GM18870 (cell line): Measurements from ENCODE around the gene RPS6KB2.
"Not testable (repeated sequence)": the region's sequence is repeated elsewhere in the genome, so short reads cannot be mapped to it uniquely, and the experiment has no call there.

ENCODE experiments used
- ATAC-seq: cut with Tn5 transposase; IDR thresholded peaks from one replicate; pipeline ENCODE4 v1.9.1; 2021; ENCODE audit warnings: moderate library complexity; ENCODE audit not compliant: unreplicated experiment

The RPS6KB2 gene

DNA sequence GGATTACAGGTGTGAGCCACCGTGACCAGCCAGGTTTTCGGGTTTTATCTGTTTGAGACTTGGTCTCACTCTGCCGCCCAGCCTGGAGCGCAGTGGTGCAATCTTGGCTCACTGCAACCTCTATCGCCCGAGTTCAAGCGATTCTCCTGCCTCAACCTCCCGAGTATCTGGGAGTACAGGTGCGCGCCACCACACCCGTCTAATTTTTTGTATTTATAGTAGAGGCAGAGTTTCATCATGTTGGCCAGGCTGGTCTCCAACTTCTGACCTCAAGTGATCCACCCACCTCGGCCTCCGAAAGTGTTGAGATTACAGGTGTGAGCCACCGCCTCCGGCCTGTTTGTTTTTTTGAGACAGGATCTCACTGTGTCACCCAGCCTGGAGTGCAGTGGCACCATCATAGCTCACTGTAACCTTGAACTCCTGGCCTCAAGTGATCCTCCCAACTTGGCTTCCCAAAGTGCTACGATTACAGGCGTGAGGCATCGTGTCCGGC is 882 bp upstream of the RPS6KB2 start:
- ATAC-seq = not testable (repeated sequence)

DNA sequence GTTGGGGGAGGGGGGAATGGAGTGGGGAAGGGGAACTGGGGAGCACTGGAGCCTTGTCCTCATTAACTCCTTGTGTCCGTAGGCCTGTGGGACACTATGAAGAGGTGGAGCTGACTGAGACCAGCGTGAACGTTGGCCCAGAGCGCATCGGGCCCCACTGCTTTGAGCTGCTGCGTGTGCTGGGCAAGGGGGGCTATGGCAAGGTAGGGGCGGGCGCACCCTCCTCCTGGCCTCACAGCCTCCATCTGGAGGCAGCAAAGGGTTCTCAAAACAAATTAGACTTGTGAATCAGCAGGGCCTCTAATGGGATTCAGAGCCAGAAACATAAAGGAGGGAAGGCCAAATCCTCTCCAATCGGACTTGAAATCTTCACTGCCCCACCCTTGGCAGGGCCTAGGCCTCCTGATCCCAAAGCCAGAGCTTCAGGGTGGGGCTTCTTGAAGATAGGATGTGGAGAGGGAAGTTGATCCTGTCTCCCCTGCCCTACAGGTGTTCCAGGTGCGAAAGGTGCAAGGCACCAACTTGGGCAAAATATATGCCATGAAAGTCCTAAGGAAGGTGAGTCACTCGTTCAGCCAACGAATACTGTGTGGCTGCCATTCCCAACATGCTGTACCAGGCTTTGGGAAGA is 859 bp downstream of the RPS6KB2 start:
- ATAC-seq = no peak

DNA sequence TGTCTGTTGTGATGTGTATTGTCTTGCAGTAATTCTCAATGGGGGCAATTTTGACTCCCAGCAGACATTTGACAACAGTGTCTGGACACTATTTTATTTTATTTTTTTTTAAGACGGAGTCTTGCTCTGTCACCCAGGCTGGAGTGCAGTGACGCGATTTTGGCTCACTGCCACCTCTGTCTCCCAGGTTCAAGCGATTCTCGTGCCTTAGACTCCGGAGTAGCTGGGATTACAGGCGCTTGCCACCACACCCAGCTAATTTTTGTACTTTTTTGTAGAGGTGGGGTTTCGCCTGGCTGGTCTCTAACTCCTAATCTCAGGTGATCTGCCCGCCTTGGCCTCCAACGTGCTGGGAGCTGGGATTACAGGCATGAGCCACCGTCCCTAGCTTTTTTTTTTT is 1.4 kb downstream of the RPS6KB2 start:
- ATAC-seq = no peak

DNA sequence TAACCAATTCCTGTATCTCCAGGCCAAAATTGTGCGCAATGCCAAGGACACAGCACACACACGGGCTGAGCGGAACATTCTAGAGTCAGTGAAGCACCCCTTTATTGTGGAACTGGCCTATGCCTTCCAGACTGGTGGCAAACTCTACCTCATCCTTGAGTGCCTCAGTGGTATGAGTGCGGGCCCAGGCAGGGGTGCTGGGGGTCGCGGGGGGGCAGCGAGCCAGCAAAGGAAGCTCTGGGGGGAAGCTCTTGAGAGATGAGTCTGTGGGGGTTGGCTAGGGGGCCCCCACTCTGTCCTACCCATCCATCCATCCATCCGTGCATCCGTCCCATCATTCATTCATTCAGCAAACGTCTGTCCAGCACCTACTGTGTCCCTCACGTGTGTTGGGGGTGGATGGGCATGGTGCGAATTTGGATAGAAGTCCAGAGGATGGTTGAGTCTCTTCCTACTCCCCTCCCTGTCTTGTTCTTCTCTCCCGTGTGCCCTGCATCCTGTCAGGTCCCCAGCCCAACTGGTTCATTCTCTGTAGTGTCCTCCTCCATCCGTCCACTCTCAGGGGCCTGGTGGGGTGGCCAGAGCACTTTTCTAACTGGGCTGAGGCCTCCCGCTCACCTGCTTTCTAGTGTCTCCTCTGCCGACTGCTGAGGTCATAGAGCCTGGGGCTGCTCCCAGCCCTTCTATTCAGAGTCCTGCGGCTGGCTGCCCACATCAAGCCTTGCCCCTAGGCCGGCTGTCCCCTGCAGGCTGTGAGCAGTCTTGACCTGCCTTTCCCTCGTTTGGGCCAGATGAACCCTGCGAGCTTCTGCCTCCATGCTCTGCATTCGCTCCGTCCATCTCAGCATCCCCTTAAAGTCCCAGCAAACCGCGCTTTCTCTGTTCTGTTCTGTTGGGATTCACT is 3.3 kb downstream of the RPS6KB2 start:
- ATAC-seq = no peak

DNA sequence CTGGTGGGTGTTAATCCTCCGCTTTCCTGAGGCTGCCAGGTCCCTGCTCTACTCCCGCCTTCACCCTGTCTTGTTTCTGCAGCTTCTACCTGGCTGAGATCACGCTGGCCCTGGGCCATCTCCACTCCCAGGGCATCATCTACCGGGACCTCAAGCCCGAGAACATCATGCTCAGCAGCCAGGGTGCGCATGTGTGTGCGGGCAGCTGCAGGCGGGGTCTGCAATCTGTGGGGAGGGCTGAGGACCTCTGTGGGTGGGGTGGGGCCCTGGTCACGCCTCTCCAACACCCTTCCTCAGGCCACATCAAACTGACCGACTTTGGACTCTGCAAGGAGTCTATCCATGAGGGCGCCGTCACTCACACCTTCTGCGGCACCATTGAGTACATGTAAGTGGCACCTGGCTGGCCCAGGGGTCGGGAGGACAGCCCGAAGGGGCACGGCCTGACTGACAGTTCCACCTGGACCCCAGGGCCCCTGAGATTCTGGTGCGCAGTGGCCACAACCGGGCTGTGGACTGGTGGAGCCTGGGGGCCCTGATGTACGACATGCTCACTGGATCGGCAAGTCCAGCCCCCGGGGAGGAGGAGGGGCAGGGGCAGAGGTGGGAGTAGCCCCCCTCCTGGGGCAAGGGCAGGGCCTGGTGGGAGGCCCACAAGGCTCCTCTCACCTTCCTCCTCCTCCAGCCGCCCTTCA is 4.5 kb downstream of the RPS6KB2 start:
- ATAC-seq = no peak

DNA sequence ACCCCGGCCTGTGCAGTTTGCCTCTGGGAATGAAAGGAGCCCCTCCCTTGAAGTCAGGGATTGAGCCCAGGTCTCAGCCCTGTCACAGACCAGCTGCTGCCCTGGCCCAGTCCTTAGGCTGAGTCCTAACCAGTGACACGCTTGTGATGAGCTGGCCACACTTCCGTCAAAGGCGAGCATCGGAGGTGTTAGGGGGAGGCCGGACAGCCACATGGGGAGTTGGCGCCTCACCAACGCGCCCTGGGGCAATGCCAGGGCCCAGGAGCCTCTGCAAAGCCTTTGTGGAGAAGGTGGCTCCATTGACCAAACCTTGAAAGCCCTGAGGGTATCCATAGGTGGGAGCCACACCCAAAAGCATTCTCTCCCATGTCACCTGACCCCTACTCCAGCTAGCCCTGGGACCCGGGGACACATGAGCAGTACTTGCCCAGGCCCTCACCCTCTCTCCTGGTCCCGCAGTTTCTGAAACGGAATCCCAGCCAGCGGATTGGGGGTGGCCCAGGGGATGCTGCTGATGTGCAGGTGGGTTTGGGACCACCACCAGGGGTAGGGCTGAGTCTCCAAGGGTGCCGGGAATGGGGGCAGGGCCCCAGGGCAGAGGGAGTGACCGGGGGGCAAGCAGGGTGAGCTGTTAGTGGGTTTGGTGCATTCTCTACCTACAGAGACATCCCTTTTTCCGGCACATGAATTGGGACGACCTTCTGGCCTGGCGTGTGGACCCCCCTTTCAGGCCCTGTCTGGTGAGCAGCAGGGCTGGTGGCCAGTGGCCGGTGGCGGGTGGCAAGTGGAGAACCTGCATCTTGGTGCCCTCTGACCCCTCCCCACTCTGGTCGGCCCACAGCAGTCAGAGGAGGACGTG is 5.5 kb downstream of the RPS6KB2 start:
- no peak for ATAC-seq

DNA sequence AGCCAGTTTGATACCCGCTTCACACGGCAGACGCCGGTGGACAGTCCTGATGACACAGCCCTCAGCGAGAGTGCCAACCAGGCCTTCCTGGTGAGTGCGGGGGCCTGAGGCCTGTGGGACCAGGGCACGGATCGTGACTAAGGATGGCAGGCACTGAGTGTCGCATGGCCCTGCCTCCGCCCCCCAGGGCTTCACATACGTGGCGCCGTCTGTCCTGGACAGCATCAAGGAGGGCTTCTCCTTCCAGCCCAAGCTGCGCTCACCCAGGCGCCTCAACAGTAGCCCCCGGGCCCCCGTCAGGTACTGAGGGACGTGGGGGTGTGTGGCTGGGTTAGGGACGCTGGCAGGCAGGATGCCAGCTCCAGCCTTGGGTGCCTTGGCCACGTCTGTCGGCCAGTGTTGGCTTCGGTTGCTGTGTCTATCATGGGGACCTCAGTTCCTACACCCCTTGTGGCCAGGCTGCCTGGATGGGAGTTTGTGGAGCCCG is 6.1 kb downstream of the RPS6KB2 start:
- no peak for ATAC-seq

DNA sequence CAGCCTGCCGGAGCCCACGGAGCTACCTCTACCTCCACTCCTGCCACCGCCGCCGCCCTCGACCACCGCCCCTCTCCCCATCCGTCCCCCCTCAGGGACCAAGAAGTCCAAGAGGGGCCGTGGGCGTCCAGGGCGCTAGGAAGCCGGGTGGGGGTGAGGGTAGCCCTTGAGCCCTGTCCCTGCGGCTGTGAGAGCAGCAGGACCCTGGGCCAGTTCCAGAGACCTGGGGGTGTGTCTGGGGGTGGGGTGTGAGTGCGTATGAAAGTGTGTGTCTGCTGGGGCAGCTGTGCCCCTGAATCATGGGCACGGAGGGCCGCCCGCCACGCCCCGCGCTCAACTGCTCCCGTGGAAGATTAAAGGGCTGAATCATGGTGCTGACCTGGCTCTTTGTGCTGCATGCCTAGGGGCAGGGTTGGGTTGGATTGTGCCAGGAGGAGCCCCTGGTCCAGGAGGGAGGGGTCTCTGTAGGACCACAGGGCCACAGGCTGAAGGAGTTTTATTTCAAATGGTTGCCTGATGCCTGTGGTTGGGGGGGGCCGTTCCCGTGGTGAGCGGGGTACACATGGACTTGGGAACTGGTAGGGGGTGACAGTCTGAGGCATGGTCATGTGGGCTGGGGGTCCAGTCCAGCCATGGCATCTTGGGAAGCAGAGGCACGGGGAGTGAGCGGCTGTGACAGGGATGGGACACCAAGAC is 6.9 kb downstream of the RPS6KB2 start:
- no peak for ATAC-seq

DNA sequence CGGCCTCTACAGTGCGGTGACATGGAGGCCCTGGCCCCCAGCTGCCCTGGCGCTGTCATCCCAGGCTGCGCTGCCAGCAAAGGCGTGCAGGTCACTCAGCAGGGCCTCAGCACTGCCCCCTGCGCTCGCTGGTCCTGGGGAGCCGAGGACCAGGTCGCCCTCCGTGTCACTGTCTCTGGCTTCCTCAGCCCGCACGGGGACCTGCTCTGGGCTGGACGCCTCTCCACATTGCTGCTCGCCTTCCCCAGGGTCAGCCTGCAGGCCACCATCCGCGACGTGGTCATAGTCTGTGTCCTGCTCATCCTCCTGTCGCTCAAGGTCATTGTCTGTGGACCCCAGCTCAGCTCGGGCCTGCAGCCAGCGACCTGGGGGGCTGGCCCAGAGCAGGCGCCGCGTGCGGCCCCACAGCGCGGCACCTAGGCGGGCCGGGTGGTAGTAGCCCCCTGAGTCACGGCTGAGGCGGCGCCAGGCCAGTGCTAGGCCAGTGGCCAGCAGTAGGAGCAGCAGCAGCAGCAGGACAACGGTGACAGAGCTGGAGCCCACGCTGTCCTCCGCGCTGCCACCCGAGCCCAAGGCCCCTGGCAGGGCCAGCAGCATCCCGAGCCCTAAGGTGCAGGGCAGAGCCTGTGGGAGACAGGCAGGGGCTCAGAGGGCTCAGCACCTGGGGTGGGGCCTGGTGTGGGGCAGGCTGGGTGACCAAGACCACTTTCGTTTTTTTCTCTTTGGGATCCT is 7.6 kb downstream of the RPS6KB2 start:
- no peak for ATAC-seq

DNA sequence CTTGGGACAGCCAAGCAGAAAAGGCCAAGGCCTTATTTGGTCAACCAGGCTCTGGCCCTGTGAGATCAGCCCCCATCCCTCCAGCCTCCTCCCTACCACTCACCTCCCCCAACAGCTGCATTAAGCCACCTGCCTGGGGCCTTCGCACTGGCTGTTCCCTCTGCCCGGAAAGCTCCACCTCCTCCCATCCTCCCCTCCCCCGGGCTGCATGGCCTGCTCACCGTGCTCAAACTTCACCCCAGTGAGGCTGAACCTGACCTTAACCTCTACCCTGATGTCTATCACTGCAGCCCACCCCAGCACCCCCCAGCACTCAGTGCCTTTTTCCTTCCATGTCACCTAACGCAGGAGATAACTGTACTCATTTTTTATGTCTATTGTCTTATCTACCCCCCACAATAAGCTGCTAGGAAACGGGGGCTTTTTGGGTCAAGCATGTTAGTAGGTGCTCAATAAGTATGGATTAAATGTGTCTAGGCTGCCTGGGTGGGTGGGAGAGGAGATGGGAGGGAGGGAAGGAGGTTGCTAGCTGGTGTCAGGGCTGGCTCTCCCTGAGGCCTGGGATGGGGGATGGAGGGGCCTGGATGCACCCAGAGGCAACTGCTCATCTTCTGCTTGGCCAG is 8.3 kb downstream of the RPS6KB2 start:
- no peak for ATAC-seq

DNA sequence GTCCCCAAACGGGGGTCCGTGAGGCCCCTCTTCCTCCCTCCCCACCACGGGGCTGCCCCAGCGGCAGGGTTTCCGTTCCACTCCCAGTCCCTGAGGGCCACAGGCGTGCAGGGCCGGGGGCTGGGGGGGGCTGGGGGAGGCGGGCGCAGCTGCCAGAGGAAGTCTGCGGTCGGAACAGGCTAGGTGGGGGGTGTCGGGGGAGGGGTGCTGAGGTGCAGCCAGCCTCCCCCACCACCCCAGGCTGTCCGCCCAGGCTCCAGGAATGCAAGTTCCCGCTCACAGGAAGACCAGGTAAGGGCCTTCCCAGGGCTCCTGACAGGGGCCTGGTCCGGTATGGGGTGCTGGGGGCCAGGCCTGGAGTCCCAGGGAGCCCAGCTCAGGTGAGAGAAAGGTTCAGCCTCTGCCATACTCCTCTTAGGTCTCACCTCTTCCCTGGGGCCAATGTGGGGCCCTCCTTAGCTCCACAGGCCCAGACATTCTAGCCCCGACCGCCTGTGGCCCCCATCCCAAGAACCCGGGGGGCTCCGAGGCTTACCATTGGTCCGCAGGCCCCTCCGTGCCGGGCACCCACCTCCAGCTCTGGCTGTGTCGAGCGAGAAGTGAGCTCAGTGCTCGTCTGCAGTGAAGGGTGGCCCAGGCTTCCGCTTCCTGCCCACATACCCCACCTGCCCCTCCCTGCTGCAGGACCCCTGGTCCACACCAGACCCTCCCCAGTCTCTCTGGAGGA is 9.0 kb downstream of the RPS6KB2 start, which contains the start of gene PTPRCAP:
Gene PTPRCAP (minus strand): TSS at position 601 of the 727 bp plus-strand sequence. CDS start 63 bp downstream, at position 538.
- no peak for ATAC-seq

DNA sequence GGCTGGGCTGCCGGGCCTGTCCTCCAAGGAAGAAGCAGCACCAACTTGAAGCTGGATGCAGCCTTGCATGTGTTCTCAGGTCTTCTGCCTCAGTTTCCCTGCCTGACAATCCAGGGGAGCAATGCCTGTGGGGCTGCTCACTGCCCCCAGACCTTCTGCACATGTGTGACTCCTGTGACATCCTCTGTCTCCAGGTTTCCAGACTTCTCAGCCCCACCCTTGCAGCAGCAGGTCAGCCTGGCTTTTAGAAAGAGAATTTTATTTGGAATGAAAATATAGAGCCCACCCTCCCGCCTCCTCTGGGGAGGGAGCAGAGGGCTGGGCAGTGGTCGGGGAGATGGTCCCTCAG is 9.5 kb downstream of the RPS6KB2 start:
- ATAC-seq = no peak

DNA sequence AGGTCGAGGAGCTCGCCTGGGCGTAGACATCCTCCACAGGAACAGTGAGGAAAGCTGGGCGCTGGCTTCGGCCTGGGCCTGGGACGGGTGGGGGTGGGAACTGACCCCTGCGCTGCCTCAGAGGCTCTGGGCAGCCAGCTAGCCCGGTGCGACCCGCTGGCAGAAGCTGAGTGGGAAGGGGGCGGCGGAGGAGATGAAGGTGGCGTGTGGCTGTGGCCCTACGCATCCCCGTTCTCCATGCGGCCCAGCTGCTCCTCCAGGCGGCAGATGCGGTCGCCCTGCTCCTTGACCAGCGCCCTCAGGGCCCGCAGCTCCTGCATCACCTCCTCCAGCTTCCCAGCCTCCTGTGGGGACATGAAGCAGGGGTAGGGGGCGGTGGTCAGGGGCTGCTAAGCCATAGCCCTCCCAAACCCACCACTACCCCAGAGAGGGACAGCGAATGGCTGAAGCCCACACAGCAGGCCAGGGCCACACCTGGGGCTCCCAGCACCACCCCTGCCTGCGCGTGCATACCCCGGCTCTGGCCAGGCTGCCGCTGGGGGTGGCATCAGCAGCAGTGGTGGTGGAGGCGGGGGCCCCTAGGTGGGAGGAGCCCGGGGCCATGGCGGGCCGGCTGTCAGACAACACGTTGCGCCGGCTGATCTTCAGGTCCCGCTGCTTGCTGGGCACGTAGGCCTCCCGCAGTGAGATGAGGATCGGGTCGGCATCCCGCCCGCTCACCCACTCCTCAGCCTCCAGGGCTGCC is 10.0 kb downstream of the RPS6KB2 start:
- ATAC-seq = no peak

DNA sequence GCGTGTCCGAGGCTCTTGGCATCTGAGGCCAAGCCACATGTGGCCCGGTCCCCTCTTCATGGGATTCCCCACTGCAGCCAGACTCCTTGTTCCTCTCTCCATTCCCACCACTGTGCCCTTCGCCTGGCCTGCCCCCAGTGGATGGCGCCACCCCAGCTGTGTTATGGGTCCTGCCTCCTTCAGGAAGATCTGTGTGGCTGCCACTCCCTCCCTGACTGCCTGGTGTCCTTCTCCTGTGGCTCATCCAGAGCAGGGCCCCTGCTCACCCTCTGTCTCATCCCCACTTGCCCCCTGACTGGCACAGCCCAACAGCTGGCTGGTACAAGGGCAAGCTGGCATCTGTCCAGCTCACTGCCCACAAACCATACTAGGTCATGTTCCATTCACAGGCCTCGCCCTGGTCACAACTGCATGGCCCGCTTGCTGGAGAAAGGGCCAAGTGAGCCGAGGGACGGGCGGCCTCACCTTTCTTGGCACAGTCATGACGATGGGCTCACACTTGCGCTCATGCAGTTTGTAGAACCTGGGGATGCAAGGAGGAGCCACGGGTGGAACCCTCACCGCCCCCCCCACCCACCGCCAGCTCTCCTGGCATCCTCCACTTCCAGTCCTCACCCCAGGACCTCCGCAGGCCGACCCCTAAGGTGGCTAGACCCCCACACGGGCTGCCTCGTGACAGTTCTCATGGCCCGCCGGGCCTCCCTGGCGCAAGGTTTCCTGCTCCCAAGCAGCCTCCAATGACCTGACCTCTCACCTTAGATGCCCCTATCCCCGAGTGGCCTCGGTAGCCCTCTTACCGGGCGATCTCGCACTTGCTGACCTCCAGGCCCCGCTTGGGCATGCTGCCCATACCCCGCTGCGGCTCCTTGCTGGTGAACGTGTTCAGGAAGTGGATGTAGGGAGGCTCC is 11.3 kb downstream of the RPS6KB2 start:
- ATAC-seq = no peak

DNA sequence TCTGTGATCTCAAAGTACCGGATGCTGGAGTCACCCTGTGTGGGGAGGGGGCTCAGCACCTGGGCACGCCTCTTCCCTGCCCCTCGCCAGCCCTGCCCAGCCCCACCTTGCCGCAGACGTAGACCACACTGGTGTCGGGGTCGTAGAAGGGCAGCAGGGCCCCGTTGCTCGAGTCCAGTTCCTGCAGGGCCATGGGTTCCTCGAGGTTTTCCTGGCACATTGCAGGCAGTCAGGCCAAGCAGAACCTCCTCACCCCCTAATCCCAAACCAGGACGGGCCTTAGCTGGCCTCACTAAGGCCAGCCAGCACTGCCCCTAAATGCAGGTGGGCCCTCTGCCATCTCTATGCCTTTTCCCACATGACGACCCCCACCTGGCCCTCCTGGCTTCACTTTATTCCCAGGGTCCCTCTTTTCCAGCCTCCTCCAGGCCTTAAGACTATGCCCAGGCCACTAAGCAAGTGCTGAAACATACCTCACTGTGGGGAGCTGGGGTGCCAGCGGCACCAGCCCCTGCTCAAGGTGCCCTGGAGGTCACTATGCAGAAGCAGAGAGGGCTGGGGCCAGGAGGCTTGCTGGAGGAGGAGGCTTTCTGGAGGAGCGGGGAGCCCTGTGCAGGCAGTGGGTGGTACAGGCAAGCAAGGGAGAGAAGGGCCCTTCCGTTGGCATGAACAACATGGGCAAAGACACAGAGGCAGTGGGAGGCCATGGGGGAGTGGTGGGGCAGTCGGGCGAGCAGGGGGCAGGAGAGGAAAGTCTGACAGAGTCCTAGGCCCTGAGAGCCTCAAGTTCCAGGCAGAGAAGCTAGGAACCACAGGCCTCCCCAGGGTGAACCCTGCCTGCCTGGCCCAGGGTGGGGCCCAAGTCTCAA is 12.2 kb downstream of the RPS6KB2 start:
- no peak for ATAC-seq
